Suprapubic skin (tissue), 4 donors: ENCODE results near the gene GFER. TPM values are rescaled to one million over a fixed set of nuclear protein-coding genes. Genes with fewer than 3 reads are reported as not detected.

Source experiments
- DNase-seq, 2 donors: peaks; one replicate each; pipeline ENCODE4 v3.0.0-alpha.2; 2019; ENCODE audit warnings: low spot score in 2 of 2
- H3K27ac ChIP-seq: fragments of 200-600 bp; sonication (generic); one replicate; pipeline ENCODE4 v1.5.1; 2019
- H3K27me3 ChIP-seq: fragments of 200-600 bp; sonication (generic); one replicate; pipeline ENCODE4 v1.5.1; 2019
- H3K36me3 ChIP-seq: fragments of 200-600 bp; sonication (generic); one replicate; pipeline ENCODE4 v1.5.1; 2019
- H3K4me1 ChIP-seq: fragments of 200-600 bp; sonication (generic); one replicate; pipeline ENCODE4 v1.5.1; 2019
- H3K4me3 ChIP-seq: fragments of 200-600 bp; sonication (generic); one replicate; pipeline ENCODE4 v1.5.1; 2019; ENCODE audit warnings: mild to moderate bottlenecking
- H3K9me3 ChIP-seq: fragments of 200-600 bp; sonication (generic); one replicate; pipeline ENCODE4 v1.5.1; 2019
- EP300 ChIP-seq: sonication (generic); formaldehyde crosslinking; IDR thresholded peaks from one replicate; pipeline ENCODE4 v1.6.1; 2017; ENCODE audit warnings: antibody characterized with exemption
- POLR2A ChIP-seq, 2 donors: fragments of 450-650 bp; IDR thresholded peaks; one replicate each; pipeline ENCODE4 v1.6.1; 2017; ENCODE audit warnings: antibody characterized with exemption in 2 of 2, mild to moderate bottlenecking in 2 of 2, moderate library complexity in 2 of 2
- POLR2AphosphoS5 ChIP-seq, 3 donors: sonication (generic); formaldehyde crosslinking; IDR thresholded peaks; one replicate each; pipeline ENCODE4 v1.6.1; 2017; ENCODE audit warnings: antibody characterized with exemption in 3 of 3
- WGBS: methylation state at CpG from one replicate; pipeline ENCODE4 v1.1.5; 2018; 5-methylcytosine and 5-hydroxymethylcytosine counted together
- total RNA-seq, 4 donors: library from RNA; depleted of rRNA; stranded (reverse); fragments of >200 nt; gene quantifications; one replicate each; pipeline ENCODE4 v1.1.0, GENCODE V29; 2016
- TF ChIP-seq, protein P1 (sequence below), 2 donors: fragments of 200-600 bp in 1 of 2; fragments of 450-650 bp in 1 of 2; sonication (generic) in 1 of 2; IDR thresholded peaks; one replicate each; pipeline ENCODE4 v1.5.1; 2016 to 2019; ENCODE audit warnings: antibody characterized with exemption in 2 of 2, mild to moderate bottlenecking in 1 of 2, moderate library complexity in 1 of 2

The GFER gene
- total RNA-seq, 4 donors from 2014 or later, result 7.0 to 11.2 (median 9.5) TPM

DNA sequence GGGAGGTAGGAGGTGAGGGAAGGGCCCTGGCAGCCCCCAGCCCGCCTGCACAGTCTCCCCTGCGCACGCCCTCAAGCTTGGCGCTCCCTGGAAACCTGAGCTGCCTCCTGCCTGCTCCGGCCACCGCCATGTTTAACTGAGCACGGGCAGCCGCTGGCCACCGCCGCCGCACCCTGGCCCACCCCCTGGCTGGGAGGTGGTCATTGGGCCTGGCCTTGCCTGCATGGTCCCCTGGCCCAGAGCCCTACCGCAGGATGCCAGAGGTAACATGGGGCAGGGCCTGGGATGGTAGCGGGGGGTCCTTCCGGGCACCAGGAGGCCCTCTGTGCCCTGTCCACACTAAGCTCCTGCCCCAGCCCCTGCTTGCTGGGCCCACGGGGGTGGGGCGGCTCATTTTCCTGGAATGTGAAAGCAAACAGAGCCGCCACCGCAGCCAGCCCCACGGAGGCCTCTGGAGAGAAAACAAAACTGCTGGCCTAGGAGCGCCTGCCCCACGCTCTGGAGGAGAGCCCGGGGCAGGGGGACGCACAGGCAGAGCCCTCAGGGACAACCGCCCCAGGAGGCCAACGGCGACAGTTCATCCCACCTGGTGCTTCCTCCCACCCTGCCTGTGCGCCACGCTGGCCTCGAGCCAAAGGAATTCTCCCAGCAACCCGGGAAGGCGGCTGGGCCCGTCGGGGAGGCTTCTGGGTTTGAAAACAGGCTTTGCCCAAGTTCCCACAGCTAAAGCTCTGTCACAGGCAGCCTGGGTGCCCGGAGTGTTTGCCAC is 51.6 kb downstream of the GFER start:
- Histone ChIP-seq H3K9me3 (no peaks in the 10 kb centered on the region), H3K36me3 (peaks cover 9% of the 10 kb centered on the region), H3K4me3 (peak overlapping the region; percentile 35), H3K27ac (peak overlapping the region; percentile 75), H3K27me3 (no peaks in the 10 kb centered on the region), H3K4me1 (peaks cover 76% of the 10 kb centered on the region)
- TF ChIP-seq, protein P1, sequence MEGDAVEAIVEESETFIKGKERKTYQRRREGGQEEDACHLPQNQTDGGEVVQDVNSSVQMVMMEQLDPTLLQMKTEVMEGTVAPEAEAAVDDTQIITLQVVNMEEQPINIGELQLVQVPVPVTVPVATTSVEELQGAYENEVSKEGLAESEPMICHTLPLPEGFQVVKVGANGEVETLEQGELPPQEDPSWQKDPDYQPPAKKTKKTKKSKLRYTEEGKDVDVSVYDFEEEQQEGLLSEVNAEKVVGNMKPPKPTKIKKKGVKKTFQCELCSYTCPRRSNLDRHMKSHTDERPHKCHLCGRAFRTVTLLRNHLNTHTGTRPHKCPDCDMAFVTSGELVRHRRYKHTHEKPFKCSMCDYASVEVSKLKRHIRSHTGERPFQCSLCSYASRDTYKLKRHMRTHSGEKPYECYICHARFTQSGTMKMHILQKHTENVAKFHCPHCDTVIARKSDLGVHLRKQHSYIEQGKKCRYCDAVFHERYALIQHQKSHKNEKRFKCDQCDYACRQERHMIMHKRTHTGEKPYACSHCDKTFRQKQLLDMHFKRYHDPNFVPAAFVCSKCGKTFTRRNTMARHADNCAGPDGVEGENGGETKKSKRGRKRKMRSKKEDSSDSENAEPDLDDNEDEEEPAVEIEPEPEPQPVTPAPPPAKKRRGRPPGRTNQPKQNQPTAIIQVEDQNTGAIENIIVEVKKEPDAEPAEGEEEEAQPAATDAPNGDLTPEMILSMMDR (IDR thresholded peaks at IDR 0.05), result no peak
- no peak for TF ChIP-seq POLR2AphosphoS5 (IDR thresholded peaks at IDR 0.05)
- no peak for TF ChIP-seq EP300
- TF ChIP-seq POLR2A (IDR thresholded peaks at IDR 0.05), result no peak
- WGBS, result 9% methylated on average over 7 of the region's 34 CpGs
- peak in 1 of 2 donors; percentile 72 for DNase-seq

DNA sequence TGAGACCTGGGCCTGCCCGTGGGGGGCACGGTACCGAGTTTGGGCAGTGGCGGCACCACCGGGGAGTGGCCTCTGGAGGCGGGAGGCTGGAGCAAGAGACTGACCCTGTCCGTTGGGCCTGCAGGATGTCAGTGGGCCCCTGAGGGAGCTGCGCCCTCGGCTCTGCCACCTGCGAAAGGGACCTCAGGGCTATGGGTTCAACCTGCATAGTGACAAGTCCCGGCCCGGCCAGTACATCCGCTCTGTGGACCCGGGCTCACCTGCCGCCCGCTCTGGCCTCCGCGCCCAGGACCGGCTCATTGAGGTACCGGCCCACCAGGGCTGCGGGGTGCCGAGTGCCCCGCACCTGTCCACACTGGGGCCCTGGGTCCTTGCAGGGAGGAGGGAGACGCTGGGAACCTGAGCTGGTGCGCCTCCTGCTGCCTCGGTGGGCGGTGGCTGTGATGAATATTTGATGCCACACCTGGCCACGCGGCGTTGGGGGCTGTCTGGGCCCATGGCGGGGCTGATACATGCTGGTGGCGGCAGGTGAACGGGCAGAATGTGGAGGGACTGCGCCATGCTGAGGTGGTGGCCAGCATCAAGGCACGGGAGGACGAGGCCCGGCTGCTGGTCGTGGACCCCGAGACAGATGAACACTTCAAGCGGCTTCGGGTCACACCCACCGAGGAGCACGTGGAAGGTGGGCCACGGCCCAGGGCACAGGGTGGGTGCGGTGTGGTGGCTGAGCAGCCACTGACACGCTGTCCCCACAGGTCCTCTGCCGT is 52.4 kb downstream of the GFER start:
- peaks cover 9% of the 10 kb centered on the region for H3K36me3 ChIP-seq
- peak overlapping the region; percentile 75 for H3K27ac ChIP-seq
- peak overlapping the region; percentile 35 for H3K4me3 ChIP-seq
- H3K27me3 ChIP-seq, result no peaks in the 10 kb centered on the region
- H3K9me3 ChIP-seq, result no peaks in the 10 kb centered on the region
- 66% methylated on average over 18 of the region's 47 CpGs for WGBS
- peaks cover 84% of the 10 kb centered on the region for H3K4me1 ChIP-seq
- DNase-seq, result no peak
- TF ChIP-seq, protein P1 (IDR thresholded peaks at IDR 0.05), result no peak
- TF ChIP-seq POLR2AphosphoS5 (IDR thresholded peaks at IDR 0.05) (no peak), EP300 (no peak), POLR2A (IDR thresholded peaks at IDR 0.05) (no peak)

DNA sequence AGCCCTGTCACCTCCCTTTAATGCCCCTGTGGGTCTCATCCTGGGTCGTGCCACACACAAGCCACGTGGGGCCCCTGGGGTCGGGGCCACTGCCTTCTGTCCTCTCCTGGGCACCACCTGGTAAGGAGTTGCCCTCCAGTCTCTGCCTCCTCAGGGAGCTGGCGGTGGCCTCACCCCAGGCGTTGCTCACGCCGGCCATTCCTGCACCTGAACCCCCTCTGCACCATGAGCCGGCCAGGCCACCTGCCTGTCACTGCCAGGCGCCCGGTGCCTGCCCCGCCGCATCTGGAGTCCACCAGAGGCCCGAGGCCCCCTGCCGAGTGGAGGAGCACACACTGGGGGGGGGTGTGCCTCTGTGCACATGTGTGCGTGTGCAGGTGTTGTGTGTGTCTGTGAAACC is 53.1 kb downstream of the GFER start:
- Histone ChIP-seq H3K9me3 (no peaks in the 10 kb centered on the region), H3K4me1 (peaks cover 85% of the 10 kb centered on the region), H3K27ac (no peak overlapping the region), H3K36me3 (peaks cover 9% of the 10 kb centered on the region), H3K4me3 (no peak overlapping the region), H3K27me3 (no peaks in the 10 kb centered on the region)
- no peak for DNase-seq
- TF ChIP-seq EP300, result no peak
- TF ChIP-seq POLR2AphosphoS5 (IDR thresholded peaks at IDR 0.05), result no peak
- TF ChIP-seq POLR2A (IDR thresholded peaks at IDR 0.05), result no peak
- TF ChIP-seq, protein P1 (IDR thresholded peaks at IDR 0.05), result no peak
- 89% methylated on average over 8 of the region's 15 CpGs for WGBS

Other genes starting within 250 kb of the GFER start
- gene NME3, start 212.7 kb upstream of the GFER start, total RNA-seq, result 100 to 1,000 TPM in 3 of 4 donors, 10 to 100 TPM in 1; 76.9 to 115 (median 103) TPM
- 10 to 100 TPM in 2 of 4 donors, 1 to 10 TPM in 2; 9.8 to 26.3 (median 15.1) TPM for gene EME2, start 211.4 kb upstream of the GFER start, total RNA-seq
- 10 to 100 TPM; 46.8 to 74.3 (median 64.9) TPM for gene MRPS34, start 211.1 kb upstream of the GFER start, total RNA-seq
- gene SPSB3, start 201.6 kb upstream of the GFER start, total RNA-seq, result 100 to 1,000 TPM; 124 to 205 (median 156) TPM
- gene NUBP2, start 201.2 kb upstream of the GFER start, total RNA-seq, result 100 to 1,000 TPM in 1 of 4 donors, 10 to 100 TPM in 3; 55.4 to 115 (median 90.8) TPM
- gene IGFALS, start 190.5 kb upstream of the GFER start, total RNA-seq, result 1 to 10 TPM in 2 of 4 donors, under 1 TPM in 2; 0.42 to 2.4 (median 1.1) TPM
- 10 to 100 TPM; 49.8 to 66.6 (median 51.9) TPM for gene HAGH, start 157.4 kb upstream of the GFER start, total RNA-seq
- gene FAHD1, start 157.0 kb upstream of the GFER start, total RNA-seq, result 10 to 100 TPM; 47.4 to 84.7 (median 49.1) TPM
- gene MEIOB, start 112.0 kb upstream of the GFER start, total RNA-seq, result under 1 TPM in 2 of 4 donors, not detected in 2; 0.29 to 0.68 TPM
- 10 to 100 TPM; 28.5 to 76.7 (median 58.5) TPM for gene HS3ST6, start 65.8 kb upstream of the GFER start, total RNA-seq
- gene MSRB1, start 41.0 kb upstream of the GFER start, total RNA-seq, result 10 to 100 TPM; 14.9 to 28.6 (median 23.5) TPM
- gene RPL3L, start 29.5 kb upstream of the GFER start, total RNA-seq, result under 1 TPM in 3 of 4 donors, not detected in 1; 0.29 to 0.60 (median 0.42) TPM
- 100 to 1,000 TPM; 157 to 196 (median 174) TPM for gene NDUFB10, start 24.7 kb upstream of the GFER start, total RNA-seq
- gene RPS2, start 19.4 kb upstream of the GFER start, total RNA-seq, result 1,000 to 10,000 TPM; 3,268 to 4,213 (median 3,625) TPM
- gene RNF151, start 17.3 kb upstream of the GFER start, total RNA-seq, result not detected
- gene TBL3, start 12.1 kb upstream of the GFER start, total RNA-seq, result 10 to 100 TPM; 49.2 to 73.5 (median 57.2) TPM
- gene NOXO1, start 2.7 kb upstream of the GFER start, total RNA-seq, result 1 to 10 TPM in 3 of 4 donors, not detected in 1; 1.1 to 3.1 (median 2.0) TPM
- gene SYNGR3, start 5.8 kb downstream of the GFER start, total RNA-seq, result 1 to 10 TPM in 1 of 4 donors, under 1 TPM in 2, not detected in 1; 0.42 to 1.7 (median 0.60) TPM
- gene ZNF598, start 25.6 kb downstream of the GFER start, total RNA-seq, result 100 to 1,000 TPM in 1 of 4 donors, 10 to 100 TPM in 3; 69.4 to 103 (median 84.0) TPM
- 1 to 10 TPM in 2 of 4 donors, under 1 TPM in 1, not detected in 1; 0.65 to 5.6 (median 3.0) TPM for gene NPW, start 35.6 kb downstream of the GFER start, total RNA-seq
- 10 to 100 TPM; 13.8 to 36.5 (median 21.8) TPM for gene NHERF2, start 42.7 kb downstream of the GFER start, total RNA-seq
- gene NTHL1, start 63.6 kb downstream of the GFER start, total RNA-seq, result 10 to 100 TPM; 15.9 to 40.5 (median 20.9) TPM
- 100 to 1,000 TPM; 103 to 193 (median 143) TPM for gene TSC2, start 63.8 kb downstream of the GFER start, total RNA-seq
- 100 to 1,000 TPM; 209 to 446 (median 293) TPM for gene PKD1, start 151.7 kb downstream of the GFER start, total RNA-seq
- gene RAB26, start 164.4 kb downstream of the GFER start, total RNA-seq, result 1 to 10 TPM in 3 of 4 donors, under 1 TPM in 1; 0.64 to 3.0 (median 1.4) TPM
- gene TRAF7, start 171.6 kb downstream of the GFER start, total RNA-seq, result 10 to 100 TPM; 53.4 to 74.7 (median 66.5) TPM
- 1 to 10 TPM in 1 of 4 donors, under 1 TPM in 3; 0.49 to 1.5 (median 0.78) TPM for gene CASKIN1, start 212.4 kb downstream of the GFER start, total RNA-seq
- 10 to 100 TPM; 52.3 to 69.5 (median 55.1) TPM for gene MLST8, start 221.3 kb downstream of the GFER start, total RNA-seq
- 1 to 10 TPM; 2.2 to 10.0 (median 3.2) TPM for gene BRICD5, start 226.7 kb downstream of the GFER start, total RNA-seq
- gene PGP, start 230.6 kb downstream of the GFER start, total RNA-seq, result 1 to 10 TPM; 6.8 to 9.5 (median 7.6) TPM
- gene E4F1, start 239.4 kb downstream of the GFER start, total RNA-seq, result 10 to 100 TPM; 42.1 to 79.3 (median 54.2) TPM